Tibial artery (tissue), 4 donors: ENCODE data around the gene PCED1B.

Source experiments
- DNase-seq, 2 donors: peaks; one replicate each; pipeline ENCODE4 v3.0.0-alpha.2; 2019
- H3K27ac ChIP-seq, 2 donors: fragments of 200-600 bp; sonication (generic) in 1 of 2; 1 replicate in 1 of 2; 2 replicates in 1 of 2; pipeline ENCODE4 v1.5.1; 2018 to 2019; ENCODE audit warnings: mild to moderate bottlenecking in 1 of 2
- H3K27me3 ChIP-seq, 2 donors: fragments of 200-600 bp; sonication (generic) in 1 of 2; one replicate each; pipeline versions ENCODE4 v1.5.1 to v1.6.0; 2016 to 2019
- H3K36me3 ChIP-seq, 3 donors: fragments of 200-600 bp; sonication (generic) in 2 of 3; one replicate each; pipeline ENCODE4 v1.5.1; 2016 to 2019; ENCODE audit warnings: mild to moderate bottlenecking in 2 of 3
- H3K4me1 ChIP-seq, 4 donors: fragments of 200-600 bp; sonication (generic) in 2 of 4; 1 replicate in 3 of 4; 2 replicates in 1 of 4; pipeline ENCODE4 v1.5.1; 2016 to 2019
- H3K4me3 ChIP-seq, 2 donors: fragments of 200-600 bp; sonication (generic) in 1 of 2; 1 replicate in 1 of 2; 2 replicates in 1 of 2; pipeline ENCODE4 v1.5.1; 2018 to 2019; ENCODE audit warnings: mild to moderate bottlenecking in 2 of 2
- H3K9me3 ChIP-seq, 3 donors: fragments of 200-600 bp; sonication (generic) in 1 of 3; one replicate each; pipeline ENCODE4 v1.5.1; 2016 to 2019
- intact Hi-C: fragments of 100-400 bp; cut with DNase I; formaldehyde crosslinking; loops from one replicate; pipeline ENCODE4 v1.15.0; 2023; ENCODE audit warnings: low total_unique reads
- TF ChIP-seq, protein P1 (sequence below), 2 experiments: fragments of 200-600 bp in 1 of 2; fragments of 450-650 bp in 1 of 2; IDR thresholded peaks; one replicate each; pipeline ENCODE4 v1.5.1; 2017 to 2019; ENCODE audit warnings: antibody characterized with exemption in 2 of 2, mild to moderate bottlenecking in 1 of 2, moderate library complexity in 1 of 2

Gene PCED1B

DNA sequence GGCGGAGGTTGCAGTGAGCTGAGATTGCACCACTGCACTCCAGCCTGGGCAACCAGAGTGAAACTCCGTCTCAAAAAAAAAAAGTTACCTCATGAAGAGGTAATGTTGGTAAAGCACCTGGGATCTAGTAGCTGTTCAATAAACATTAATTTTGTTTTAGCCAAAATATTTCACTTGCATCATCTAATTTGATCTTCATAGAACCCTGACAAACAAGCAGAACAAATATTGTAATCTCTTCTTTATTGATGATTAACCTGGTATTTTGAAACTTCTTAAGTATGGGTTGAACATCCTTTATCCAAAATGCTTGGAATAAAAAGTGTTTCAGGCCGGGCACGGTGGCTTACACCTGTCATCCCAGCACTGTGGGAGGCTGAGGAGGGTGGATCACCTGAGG is 149.4 kb downstream of the PCED1B start:
- TF ChIP-seq, protein P1, sequence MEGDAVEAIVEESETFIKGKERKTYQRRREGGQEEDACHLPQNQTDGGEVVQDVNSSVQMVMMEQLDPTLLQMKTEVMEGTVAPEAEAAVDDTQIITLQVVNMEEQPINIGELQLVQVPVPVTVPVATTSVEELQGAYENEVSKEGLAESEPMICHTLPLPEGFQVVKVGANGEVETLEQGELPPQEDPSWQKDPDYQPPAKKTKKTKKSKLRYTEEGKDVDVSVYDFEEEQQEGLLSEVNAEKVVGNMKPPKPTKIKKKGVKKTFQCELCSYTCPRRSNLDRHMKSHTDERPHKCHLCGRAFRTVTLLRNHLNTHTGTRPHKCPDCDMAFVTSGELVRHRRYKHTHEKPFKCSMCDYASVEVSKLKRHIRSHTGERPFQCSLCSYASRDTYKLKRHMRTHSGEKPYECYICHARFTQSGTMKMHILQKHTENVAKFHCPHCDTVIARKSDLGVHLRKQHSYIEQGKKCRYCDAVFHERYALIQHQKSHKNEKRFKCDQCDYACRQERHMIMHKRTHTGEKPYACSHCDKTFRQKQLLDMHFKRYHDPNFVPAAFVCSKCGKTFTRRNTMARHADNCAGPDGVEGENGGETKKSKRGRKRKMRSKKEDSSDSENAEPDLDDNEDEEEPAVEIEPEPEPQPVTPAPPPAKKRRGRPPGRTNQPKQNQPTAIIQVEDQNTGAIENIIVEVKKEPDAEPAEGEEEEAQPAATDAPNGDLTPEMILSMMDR (IDR thresholded peaks at IDR 0.05) = no peak
- DNase-seq = no peak
- no peaks in the 10 kb centered on the region for H3K9me3 ChIP-seq
- H3K4me3 ChIP-seq = no peak overlapping the region
- H3K36me3 ChIP-seq = no peaks in the 10 kb centered on the region
- peaks cover 0 to 8% (median 5%) of the 10 kb centered on the region in 4 donors for H3K4me1 ChIP-seq
- H3K27me3 ChIP-seq = no peaks in the 10 kb centered on the region
- H3K27ac ChIP-seq = no peak overlapping the region
- intact Hi-C loops = no loop called here

DNA sequence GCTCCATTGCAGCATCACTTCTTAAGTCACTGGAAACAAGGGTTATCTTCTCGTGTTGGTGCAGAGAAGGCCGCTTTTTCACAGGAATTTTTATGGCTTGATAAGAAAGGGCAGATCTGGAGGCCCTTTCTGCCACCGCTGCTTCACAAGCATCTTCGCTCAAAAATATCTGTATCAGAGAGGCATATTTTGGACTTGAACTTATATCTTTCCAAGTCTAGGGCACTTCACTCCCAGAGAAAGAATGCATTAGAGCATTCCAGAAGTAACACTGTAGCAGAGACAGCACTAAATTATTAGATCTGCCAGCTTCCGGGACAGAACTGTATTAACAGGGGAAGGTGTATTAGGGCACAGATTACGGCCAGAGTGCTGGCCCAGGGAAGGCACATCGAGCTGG is 152.0 kb downstream of the PCED1B start:
- DNase-seq = no peak
- peaks cover 0 to 8% (median 5%) of the 10 kb centered on the region in 4 donors for H3K4me1 ChIP-seq
- no peak overlapping the region for H3K4me3 ChIP-seq
- no peak overlapping the region for H3K27ac ChIP-seq
- H3K27me3 ChIP-seq = no peaks in the 10 kb centered on the region
- TF ChIP-seq, protein P1 (IDR thresholded peaks at IDR 0.05) = no peak
- H3K36me3 ChIP-seq = peaks cover 8 to 17% (median 11%) of the 10 kb centered on the region in 3 donors
- H3K9me3 ChIP-seq = no peaks in the 10 kb centered on the region
- intact Hi-C loops = no loop called here

DNA sequence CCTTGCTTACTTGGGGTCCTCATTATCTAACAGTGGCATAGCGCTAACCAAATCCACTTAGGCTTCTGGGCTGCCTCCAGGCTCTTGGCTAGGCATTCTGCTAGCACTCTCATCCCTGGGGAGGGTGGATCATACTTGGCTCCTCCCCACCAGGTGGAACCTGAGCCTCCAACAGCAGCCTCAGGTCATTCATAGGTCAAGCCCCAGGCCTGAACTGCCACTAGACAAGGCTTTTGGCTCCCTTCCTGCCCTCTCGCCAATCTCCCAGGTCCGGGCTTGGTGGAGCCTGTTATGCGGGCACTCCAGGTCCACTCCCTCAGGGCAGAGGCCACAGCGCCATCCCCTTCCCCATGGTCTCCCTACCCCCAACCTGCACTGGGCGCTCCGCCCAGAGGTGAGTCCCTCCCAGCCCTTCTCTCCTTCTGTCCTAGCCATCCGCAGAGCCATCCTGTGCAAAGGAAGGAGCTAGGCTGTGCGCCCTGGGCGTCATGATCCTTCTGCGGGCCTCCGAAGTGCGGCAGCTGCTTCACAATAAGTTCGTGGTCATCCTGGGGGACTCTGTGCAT is 155.2 kb downstream of the PCED1B start:
- TF ChIP-seq, protein P1 (IDR thresholded peaks at IDR 0.05) = no peak
- intact Hi-C loops = no loop called here
- Histone ChIP-seq H3K4me1 (peaks cover 0 to 9% (median 8%) of the 10 kb centered on the region in 4 donors), H3K27me3 (no peaks in the 10 kb centered on the region), H3K36me3 (peaks cover 8 to 17% (median 11%) of the 10 kb centered on the region in 3 donors), H3K27ac (no peak overlapping the region), H3K9me3 (no peaks in the 10 kb centered on the region), H3K4me3 (no peak overlapping the region)
- no peak for DNase-seq

DNA sequence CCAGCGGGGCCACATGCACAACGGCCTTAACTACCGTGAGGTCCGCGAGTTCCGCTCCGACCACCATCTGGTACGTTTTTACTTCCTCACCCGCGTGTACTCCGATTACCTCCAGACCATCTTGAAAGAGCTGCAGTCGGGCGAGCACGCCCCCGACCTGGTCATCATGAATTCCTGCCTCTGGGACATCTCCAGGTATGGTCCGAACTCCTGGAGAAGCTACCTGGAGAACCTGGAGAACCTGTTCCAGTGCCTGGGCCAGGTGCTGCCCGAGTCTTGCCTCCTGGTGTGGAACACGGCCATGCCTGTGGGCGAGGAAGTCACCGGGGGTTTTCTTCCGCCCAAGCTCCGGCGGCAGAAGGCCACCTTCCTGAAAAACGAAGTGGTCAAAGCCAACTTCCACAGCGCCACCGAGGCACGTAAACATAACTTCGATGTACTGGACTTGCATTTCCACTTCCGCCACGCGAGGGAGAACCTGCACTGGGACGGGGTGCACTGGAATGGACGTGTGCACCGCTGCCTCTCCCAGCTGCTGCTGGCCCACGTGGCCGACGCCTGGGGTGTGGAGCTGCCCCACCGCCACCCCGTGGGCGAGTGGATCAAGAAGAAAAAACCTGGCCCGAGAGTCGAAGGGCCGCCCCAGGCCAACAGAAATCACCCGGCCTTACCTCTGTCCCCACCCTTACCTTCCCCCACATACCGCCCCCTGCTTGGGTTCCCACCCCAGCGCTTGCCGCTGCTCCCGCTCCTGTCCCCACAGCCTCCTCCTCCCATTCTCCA is 156.0 kb downstream of the PCED1B start:
- no peak overlapping the region for H3K4me3 ChIP-seq
- no peak for DNase-seq
- peaks cover 8 to 17% (median 11%) of the 10 kb centered on the region in 3 donors for H3K36me3 ChIP-seq
- TF ChIP-seq, protein P1 (IDR thresholded peaks at IDR 0.05) = no peak
- H3K27me3 ChIP-seq = no peaks in the 10 kb centered on the region
- H3K4me1 ChIP-seq = peaks cover 0 to 9% (median 8%) of the 10 kb centered on the region in 4 donors
- H3K27ac ChIP-seq = no peak overlapping the region
- intact Hi-C loops = no loop called here
- no peaks in the 10 kb centered on the region for H3K9me3 ChIP-seq

DNA sequence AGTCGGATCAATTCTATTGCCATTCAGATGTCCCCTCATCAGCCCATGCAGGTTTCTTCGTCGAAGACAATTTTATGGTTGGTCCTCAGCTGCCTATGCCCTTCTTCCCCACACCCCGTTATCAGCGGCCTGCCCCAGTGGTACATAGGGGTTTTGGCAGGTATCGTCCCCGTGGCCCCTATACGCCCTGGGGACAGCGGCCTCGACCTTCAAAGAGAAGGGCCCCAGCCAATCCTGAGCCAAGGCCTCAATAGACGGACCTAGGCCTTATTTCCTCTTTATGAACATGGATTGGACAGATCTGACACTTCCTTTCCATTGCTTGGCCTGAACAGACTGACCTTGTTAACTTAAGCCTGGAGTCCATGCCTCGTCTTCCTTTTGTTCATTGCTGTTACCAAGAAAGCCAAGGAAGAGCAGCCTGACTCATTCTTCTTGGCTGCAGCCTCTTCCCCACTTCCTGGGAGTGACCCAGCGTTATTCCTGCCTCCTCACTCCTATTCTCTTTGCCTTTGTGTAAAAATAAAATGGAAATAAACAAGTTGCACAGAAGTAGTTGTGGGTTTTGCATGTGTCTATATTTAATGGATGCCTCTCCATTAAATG is 156.8 kb downstream of the PCED1B start:
- peaks cover 0 to 9% (median 7%) of the 10 kb centered on the region in 4 donors for H3K4me1 ChIP-seq
- peaks cover 8 to 17% (median 11%) of the 10 kb centered on the region in 3 donors for H3K36me3 ChIP-seq
- no peaks in the 10 kb centered on the region for H3K9me3 ChIP-seq
- no peak overlapping the region for H3K4me3 ChIP-seq
- no peak for DNase-seq
- intact Hi-C loops = no loop called here
- TF ChIP-seq, protein P1 (IDR thresholded peaks at IDR 0.05) = no peak
- no peak overlapping the region for H3K27ac ChIP-seq
- H3K27me3 ChIP-seq = no peaks in the 10 kb centered on the region
